WI38 (cell line): Measurements from ENCODE around the gene CAMSAP1.

Experiments used
- H3K4me3 ChIP-seq: 2 replicates; pipeline ENCODE4 v1.5.1; 2011; ENCODE audit warnings: low read depth, mild to moderate bottlenecking, control low read depth, low read length
- CTCF ChIP-seq: IDR thresholded peaks from 2 replicates; pipeline ENCODE4 v1.5.1; 2012; ENCODE audit warnings: low read depth, mild to moderate bottlenecking, control low read depth, low read length

CAMSAP1 gene

GRCh38 chr9:135910216-135910615 lies 2.9 kb upstream of the CAMSAP1 start:
- H3K4me3 ChIP-seq = no peak overlapping the region
- no peak for TF ChIP-seq CTCF

- TF ChIP-seq CTCF = no peak
- no peak overlapping the region for H3K4me3 ChIP-seq
Measured at GRCh38 chr9:135909371-135909770, 2.0 kb upstream of the CAMSAP1 start.

DNA sequence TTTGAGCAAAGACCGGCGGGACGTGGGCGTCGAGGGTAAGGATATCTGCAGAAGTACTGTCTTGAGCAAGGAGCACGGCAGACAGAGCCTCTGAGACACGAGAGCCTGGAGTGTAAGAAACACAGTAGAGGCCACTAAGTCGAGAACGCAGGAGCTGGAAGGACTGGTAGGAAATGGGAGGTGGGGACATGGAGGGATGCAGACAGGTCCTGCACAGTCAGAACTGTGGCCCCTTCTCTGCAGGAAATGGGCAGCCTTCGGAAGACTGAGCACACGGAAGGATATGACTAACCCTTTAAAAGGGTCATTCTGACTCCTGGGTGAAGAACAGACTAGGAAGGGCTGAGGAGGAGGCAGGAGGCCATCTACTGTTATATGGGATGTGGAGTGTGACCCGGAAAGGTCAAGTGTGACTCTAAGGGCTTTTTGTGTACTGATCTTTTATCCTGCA lies 1.4 kb upstream of the CAMSAP1 start:
- TF ChIP-seq CTCF = no peak
- H3K4me3 ChIP-seq = peak overlapping the region; percentile 76

- peak overlapping the region; percentile 76 for H3K4me3 ChIP-seq
- no peak for TF ChIP-seq CTCF
Measured at GRCh38 chr9:135908093-135908753, 877 bp upstream of the CAMSAP1 start.

DNA sequence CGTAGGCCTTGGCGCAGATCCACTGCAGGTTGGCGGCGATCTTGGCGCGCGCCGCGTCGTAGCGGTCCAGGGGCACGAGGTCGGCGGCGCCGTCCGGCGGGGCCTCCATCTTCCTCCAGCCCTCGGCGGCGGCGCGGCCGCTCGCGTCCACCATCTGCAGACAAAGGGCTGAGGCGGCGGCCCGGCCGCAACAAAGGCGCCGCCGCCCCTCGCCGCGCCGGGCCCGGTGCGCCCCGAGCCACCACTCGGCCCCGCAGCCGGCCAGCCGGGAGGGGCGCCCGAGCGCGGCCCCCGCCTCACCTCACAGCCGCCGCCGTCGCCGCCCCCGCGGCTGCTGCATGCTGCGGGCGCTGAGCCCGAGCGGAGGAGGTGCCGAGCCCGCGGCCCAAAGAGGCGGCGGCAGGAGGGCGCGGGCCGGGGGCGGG lies 328 bp downstream of the CAMSAP1 start:
- TF ChIP-seq CTCF = no peak
- H3K4me3 ChIP-seq = peak overlapping the region; percentile 67

- H3K4me3 ChIP-seq = peak overlapping the region; percentile 67
- no peak for TF ChIP-seq CTCF
Measured at GRCh38 chr9:135906291-135907005, 898 bp downstream of the CAMSAP1 start.
